Activated gamma-delta T cell treated with Interleukin-2 at 50 U/mL for 16 hours (primary cell): ENCODE data around the gene COPZ1.

Experiments
- DNase-seq: peaks from one replicate; pipeline ENCODE4 v3.0.0-alpha.2; 2020

The COPZ1 gene

DNA sequence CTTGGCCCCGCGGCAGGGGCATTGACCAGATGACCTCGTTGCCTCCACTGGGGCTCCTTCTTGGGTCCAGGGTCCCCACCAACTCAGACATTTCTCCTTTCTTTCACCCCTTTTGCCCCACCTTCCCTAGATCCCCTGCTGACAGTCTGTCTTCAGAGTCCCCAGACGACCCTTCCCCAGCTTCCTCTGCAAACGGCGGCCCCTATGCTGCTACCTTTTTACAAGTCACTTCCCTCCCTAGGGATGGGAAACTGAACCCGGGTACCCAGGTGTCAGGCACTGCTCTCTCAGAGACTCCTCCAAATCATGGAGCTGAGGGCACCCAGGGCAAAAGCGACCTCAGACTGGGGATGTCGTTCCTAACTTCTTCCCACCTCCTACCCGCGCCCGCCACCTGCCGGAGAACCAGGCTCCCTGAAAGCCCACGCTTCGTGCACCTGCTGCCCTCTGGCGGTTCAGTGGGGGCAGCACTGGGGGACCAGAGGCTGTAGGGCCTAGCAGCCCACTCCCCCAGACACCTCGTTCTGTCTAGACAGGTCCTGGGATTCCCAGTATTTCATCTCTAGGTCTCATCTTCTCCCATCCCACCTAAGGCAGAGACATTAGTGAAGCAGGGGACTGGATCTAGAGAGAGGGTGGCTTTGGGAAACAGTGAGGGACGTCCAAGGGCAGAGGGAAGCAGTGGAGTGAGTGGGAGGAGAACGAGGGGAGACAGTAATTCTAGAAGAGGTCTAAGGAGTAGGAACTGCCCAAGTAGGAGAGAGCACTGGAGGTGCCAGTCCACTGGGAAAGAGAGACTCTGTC, 54.7 kb downstream of the COPZ1 start:
- peak; percentile 88 for DNase-seq

DNA sequence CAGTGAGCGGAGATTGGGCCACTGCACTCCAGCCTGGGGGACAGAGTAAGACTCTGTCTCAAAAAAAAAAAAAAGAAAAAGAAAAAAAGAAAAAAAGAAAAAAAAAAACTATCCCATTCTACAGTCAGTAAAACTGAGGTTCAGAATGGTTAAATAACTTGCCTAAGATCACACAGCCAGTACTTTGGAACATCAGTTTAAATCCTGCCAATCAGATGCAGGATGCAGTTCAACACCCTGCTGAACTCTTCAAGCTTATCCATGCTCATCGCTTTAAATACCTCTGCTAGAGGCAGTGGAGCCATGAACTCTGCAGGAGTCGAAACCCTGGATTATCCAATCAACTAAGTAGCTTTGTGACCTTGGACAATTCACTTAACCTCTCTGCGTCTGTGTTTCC, 56.2 kb downstream of the COPZ1 start:
- DNase-seq: no peak

DNA sequence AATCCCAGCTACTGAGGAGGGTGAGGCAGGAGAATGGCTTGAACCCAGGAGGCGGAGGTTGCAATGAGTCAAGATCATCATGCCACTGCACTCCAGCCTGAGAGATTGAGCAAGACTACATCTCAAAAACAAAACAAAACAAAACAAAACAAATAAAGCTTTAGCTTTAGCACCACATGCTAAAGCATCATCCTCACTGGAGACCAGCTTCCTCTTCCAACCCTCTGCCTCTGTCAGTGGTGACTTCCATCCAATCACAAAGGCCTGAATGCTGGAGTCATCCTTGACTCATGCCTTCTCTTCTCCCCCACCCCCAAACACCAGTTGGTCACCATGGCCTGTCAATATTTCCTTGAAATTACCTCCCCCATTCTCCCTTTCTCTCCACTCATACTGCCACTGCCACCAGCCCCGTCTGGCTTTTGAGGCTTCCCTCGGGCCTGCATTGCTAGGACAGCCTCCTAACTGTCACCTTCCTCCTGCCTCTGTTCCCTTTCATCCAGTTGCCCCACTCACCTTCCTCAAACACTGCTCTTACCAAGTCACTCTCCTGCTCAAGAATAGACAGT, 58.2 kb downstream of the COPZ1 start:
- no peak for DNase-seq

DNA sequence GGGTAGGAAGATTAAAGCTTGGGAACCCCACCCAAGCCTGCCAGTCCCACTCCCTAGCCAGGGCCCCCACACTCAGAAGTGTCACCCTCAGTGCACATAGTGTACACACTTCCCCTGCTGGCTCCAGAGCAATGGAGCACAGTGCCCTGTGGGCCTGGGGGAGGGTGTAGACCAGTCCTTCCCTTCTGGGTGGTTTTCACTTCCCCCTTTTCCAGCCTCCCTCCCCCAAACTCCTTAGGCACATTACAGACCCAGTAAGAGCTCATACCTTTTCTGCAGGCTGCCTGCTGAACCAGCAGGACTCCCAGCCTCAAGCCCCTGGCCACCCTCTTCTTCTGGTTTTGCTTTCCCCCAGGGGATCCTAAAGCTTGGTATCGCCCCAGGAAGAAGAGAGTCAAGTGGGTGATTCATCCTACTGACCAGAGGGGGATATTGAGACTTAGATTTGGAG, 59.7 kb downstream of the COPZ1 start, which contains the start of gene ZNF385A:
TSS of gene ZNF385A (minus strand) at position 143 of the 451 bp plus-strand sequence. CDS start 219 bp downstream, outside the sequence.
- DNase-seq: no peak

DNA sequence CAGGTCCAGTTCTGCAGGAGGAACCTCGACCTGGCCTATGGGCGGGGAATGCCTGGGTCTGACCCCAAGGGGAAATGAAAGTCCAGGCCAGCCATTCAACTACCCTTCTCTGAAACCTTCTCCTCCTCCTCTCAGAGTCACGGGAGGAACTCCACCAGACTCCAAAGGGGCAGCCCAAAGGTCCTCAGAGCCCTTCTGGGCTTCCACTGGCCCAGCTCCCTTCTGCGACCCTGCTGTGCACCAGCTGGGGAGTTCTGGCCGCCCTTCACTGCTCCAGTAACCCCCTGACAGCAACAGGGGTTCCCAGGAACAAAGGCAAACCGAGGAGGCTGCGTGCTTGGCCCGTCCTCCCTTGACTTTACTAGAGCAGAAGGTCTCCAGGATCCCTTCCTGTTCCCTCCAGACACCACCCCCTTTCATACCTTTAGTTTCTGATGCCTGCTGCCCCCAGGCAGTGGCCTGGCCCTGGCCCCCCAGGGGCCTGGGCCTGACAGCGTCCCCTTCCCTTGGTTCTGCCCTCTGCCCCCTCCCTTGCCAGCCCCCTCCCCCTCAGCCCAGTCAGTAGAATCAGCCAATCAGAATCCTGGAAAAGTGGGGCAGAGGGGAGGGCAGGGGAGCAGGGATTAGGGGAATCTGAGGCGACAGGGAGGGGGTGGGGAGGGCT, 60.5 kb downstream of the COPZ1 start:
- no peak for DNase-seq

DNA sequence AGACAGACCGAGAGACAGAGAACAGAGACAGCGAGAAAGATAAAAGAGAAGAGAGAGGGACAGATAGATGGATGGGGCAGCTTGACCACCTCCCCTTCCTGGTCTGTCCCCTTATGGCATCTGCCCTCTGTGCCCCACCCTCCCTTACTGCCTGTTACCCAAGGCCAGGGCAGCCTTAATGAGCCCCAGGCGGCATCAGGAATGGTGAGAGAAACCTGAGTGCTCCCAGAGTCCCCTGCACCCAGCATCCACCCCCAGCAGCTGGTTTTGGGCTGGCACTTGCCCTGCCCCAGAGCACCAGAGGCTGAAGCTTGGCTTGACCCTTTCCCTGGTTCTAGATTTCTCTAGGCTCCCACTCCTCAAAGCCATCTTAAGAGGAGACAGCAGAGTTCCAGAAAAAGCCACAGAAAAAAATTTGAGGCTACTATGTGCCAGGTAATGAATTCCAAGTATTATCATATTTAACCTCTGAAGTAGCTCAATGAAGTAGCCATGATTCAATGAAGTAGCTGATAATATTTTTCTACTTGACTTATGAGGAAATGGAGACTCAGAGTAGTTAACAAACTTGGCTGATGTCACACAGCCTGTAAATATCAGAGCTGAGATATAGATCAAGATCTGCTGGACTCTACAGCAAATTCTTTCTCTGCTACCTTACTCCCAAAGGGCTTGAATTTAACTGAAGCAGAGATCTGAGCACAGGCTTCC, 61.6 kb downstream of the COPZ1 start:
- DNase-seq: no peak

DNA sequence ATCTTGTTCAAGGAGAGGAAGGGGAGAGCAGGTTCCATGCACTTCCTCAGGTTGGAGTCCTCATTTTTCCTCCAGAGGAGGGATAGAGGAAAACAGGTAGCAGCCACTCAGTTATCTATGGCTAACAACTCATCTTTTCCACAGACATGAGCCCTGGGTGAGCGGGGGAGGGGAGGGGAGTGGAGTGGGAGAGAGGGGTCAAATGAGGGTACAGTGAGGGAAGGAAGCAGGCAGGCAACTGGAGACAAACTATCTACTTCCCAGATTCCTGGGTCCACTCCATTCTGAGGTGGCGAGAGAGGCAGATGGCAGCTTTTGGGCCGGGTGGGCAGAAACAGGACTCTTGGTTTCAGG, 62.2 kb downstream of the COPZ1 start:
- no peak for DNase-seq

DNA sequence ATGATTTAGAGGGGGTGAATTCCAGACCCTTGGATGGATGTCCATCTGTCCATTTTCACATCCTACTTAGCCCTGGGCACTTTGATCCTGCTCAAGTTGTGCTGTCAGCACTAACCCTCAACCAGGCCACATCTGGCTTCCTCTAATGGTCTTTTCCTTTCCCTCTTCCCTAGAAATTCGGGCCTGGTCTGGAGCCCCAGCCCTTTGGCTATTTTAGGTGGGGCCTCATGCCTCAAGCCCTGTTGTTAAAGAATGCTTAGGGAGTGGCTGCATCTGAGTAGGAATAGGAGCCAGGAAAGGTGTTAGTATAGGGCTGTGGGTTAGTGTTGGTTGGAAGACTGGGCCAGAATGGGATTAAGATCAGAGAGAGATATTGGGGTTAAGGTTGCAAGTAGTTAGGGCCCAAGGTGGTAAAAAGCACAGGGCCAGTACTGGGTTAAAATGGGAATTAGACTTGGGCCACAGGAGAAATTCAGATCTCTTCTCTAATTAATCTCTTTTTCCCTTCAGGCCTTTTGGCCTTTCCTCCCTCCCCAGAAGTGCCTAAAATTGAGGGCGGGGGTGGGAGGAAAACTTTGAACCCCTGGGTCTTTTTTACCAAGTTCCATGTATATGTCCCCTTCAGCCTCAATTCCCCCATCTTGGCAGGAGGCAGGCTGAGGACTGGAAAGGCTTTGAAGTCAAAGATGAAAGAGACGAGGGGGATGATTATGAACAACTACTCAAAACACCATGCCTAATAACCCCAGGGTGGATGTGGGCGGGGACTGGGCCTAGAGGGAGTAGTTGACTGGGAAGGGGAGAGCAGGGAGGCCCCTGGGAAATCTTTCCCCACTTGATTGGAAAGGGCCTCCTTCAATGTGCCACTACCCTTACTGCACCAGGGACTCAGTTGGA, 63.6 kb downstream of the COPZ1 start:
- DNase-seq: no peak

DNA sequence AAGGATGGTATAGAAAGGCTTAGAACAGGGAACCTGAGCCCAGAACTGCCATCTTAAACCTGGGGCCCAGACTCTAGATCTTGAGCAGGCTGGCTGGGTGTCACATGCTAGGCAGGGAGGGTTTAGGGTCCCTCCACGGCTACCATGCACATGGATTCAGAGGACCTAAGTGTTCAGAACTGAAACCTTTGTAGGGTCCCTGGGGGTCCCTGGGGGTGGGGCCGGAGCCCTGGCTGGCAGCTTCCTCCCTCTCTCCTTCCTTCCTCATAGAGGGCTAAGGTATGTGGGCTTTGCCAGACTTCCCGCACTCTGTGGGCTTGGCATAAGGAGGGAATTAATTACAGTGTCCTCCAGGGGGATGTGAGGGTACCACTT, 64.2 kb downstream of the COPZ1 start:
- DNase-seq: no peak

DNA sequence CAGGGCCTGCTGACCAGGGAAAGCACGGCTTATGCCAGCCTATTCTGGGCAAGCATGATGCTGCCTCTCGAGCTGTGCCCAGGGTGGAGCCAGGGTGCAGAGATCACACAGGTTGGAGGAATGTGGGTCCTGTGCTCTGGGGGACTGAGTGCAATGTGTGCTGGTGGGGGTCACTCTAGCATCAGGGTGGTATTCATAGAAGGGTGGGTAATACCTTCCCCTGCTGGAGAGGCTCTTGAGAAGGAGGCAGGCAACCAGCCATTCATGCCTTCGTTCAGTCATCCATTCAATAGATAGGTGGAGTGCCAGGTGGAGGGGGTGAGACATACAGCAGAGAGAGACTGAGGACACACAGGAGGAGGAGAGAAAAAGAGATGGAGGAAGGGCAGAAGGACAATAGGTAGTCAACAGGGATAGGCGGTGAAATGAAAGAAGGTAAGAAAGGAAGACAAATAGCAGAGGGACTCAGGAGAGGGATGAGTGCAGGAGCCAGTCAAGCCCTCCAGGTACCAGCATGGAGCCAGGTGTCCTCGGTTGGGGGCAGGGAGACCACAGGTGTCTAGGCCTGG, 64.8 kb downstream of the COPZ1 start:
- DNase-seq: no peak

DNA sequence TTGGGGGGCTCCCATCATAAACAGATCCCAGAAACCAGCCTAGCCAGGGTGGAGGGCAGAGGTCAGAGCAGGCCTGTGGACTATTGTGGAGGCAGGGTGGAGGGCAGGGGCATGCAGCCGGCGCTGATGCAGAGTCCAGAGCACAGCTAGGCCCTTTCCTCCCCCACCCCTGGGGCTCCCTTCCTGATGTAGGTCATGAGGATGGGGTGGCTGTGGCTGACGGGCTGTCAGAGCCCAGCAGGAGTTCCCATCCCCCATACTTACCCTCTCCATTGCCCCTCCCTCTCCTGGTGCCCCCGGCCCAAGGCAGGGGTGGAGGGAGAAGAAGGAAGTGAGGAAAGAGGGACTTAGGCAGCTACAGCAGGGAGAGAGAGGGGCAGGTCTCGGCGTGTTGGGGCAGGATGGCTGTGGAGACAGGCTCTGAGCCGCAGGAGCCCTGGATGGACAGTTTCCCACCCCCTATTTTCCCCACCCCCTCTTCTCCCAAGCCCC, 65.3 kb downstream of the COPZ1 start:
- DNase-seq: no peak

DNA sequence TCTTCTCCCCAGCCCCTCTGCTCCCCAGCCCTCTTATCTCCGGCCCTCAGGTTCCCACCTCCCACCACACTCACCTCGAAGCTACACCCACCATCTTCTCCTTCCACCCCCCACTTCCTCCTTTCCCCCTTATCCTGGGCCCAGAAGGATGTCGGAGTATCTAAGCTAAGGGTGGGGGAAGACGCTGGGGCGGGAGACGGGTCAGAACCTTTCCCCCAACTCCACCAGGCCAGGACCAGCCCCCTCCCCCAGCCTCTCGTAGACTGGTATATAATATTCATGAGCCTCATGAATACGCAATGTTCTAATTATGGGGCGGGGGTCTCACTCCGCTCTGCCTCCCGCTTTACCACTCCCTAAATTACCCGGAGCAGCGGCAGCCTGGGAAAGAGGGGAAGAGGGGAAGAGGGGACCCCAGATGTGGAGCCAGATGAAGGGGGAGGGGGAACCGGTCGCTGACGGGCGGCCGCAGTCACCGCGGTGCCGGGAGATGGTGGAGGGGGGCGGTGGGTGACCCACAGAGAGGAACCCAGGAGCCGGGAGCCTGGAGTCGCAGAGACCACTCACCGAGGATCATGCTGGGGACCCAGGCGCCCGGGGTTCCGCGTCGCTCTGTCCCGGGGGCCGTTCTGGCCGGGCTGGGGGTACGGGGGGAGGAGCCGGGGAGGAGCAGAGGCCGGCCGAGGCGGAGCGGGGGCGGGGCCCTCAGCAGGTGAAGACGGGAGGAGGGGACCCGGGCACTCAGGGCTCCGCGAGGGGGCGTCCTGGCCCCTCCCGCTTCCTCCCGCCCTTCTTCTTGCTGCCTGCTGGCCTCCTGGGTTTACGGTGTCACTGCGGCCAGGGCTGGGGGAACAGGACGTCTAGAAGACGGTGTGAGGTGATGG, 66.0 kb downstream of the COPZ1 start:
- peak; percentile 64 for DNase-seq

DNA sequence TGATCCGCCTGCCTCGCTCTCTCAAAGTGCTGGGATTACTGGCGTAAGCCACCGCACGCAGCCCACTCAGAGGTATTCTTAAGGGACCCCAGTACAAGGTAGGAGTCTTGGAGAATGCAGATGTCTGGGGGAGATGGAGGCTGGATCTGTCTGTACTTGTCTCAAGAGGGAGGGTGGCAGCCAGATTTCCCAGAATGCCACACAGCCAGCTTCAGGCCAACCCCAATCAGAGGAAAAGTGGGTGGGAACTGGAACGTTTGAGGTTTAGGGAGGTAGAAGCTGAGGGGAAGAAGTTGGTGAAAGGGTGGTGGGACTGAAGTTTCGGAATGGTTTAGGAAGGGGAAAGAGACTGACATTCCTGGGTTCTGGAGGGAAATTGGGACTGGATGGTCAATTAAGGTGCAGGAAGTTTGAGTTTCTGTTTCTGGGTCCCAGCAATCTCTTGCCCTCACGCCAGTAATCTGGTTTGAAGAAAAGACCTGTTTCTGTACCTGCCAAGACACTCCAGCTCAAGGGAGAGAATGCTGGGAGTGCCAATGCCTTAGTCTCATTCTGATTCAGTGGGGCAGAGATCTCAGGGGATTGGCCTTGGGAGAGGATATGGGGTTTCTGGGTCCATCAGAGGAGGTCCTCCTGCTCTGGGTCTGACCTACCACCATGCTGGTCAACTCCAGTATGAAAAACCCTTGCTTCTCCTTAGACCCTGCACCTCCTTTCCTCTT, 67.7 kb downstream of the COPZ1 start:
- DNase-seq: no peak

DNA sequence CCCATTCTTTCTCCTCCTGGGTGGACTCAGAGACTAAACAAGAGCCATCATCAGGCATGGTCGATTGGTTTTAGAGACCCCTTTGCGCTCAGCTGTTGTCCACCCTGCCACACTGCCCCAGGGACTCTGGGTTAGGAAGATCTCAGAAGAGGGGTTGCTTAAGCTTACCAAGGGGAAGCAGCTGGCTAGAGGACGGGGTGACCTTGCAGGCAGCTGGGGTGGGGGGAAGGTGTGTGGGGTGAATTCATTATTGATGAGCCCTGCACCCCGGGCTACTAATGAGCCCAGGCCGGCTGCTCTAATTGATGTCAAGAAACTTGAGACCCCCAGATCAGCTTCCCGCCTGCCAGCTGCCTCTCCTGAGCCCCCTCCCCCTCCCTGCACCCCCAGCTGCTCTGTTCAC, 68.3 kb downstream of the COPZ1 start:
- no peak for DNase-seq

DNA sequence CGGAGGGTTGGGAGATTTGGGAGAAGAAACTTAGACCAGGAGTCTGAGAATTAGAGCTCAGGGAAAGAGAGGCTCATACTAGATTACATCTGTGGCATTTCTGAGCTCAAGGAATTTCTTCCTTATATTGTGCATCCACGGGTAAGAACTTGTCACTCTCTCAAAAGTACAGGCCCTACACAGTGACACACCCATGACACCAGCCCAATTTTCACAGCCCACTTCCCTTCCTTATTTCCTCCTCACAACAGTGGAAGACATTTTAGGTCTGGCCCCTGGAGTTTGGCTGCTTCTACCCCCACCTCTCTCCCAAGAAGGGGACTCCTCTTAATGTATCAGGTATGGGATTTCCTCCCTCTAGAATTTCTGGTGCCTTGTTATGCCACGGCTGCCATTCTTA, 68.8 kb downstream of the COPZ1 start:
- no peak for DNase-seq

DNA sequence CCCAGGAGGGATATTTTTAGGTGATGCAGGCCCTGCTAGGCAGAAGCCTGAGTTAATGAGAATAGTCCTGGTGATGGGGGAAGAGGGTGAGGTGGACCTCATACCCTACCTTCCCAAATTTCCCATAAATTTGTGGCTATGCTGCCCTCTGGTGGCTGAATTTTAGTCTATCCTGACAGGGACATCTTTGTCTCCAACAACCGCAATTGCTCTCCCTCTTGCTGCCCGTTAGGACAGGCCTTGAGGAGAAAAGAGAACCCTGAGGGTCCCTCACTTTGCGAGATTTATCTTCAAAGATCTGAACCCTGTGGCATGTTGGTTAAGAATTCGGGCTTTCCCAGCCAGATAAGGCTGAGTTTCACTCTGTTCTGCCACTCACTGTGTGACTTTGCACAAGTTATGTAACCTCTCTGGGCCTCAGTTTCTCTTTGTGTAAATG, 69.4 kb downstream of the COPZ1 start:
- DNase-seq: no peak

DNA sequence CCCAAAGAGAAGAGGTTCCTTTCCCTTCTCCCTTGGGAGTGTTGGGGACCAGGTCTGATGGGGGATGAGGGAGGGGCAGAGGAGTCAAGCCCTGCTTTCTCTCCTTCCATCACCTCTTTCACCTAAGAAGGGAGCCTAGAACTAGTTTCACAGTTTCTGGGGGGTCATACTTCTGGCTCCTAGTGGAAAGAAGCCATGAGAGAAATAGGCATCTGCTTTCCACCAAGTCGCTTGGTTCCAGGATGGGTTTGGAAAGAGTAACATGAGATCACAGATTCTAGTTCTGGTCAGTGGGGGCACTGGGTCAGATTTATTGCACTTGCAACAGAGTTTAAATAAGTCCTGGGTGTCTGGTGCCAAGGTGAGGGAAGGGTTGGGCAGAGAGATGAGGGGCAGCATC, 70.1 kb downstream of the COPZ1 start:
- DNase-seq: no peak

DNA sequence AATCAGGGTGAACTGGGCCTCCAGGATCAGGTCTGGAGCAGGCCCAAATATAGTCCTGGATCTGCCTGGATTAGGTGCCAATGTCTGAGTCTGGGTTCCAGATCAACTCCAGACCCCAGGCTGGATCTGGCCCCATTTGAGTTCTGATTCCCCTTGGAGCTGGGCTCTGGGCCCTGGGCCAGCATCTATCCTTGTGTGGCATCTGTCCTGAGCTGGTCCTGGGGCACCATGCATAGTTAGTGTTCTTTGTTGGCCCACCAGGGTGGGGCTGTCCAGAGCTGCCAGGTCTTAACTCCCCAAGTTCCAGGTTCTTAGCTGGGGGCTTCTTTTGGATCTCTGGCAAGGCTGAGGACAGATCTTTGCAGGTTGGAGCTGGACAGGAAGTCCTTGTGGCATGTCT, 70.6 kb downstream of the COPZ1 start:
- no peak for DNase-seq

DNA sequence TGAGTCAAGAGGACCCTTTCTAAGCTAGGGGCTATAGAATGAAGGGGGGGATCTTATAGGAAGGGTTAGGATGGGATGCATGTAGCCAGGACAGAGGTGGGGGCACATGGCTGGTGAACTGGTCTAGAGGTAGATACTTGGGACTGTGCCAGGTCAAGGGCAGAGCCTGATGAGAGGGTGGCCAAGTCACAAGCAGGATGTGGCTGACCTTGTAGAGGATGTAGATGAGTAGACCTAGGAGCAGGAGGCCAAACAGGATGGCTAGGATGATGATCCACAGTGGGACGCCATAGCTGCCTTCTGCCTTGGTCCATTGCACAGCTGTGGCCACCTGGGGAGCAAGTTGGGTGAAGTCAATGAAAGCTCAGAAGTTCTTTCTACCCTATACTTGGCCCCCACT, 72.2 kb downstream of the COPZ1 start:
- no peak for DNase-seq

DNA sequence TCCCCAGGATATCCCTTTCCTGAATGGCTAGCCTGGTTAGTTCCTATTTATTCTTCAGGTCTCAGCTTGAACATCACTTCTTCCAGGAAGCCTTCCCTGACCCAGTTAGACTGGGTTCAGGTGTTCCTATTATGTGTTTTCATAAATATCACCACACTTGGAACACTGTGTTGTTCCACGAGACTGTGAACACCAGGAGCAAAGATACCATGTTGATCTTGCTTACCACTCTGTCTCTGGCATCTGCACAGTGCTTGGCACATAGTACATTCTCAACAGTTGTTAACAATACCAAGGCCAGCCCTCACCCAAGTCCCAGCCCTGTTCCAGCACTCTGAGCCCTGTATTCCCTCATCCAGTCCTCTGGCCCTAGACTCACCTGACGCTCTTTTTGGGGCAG, 73.3 kb downstream of the COPZ1 start:
- no peak for DNase-seq
